HL-60 (cell line): Measurements from ENCODE around the gene C7orf25.

Experiments used
- DNase-seq, 2 experiments: peaks; one replicate each; pipeline ENCODE4 v3.0.0-alpha.2; 2010 to 2020; ENCODE audit warnings: low read depth in 1 of 2, low spot score in 1 of 2
- H3K27ac ChIP-seq: fragments of 250-450 bp; sonication (Bioruptor Pico); replicated peaks from 2 replicates; pipeline ENCODE4 v1.5.1; 2020; ENCODE audit warnings: mild to moderate bottlenecking, moderate library complexity
- H3K27me3 ChIP-seq: fragments of 250-450 bp; sonication (Bioruptor Pico); 2 replicates; pipeline ENCODE4 v1.5.1; 2021; ENCODE audit warnings: mild to moderate bottlenecking, moderate library complexity; ENCODE audit not compliant: insufficient read depth, poor library complexity, severe bottlenecking
- H3K4me3 ChIP-seq: replicated peaks from 2 replicates; pipeline ENCODE4 v1.5.1; 2011; ENCODE audit warnings: mild to moderate bottlenecking, control low read depth, low read length; ENCODE audit not compliant: insufficient read depth
- GABPA ChIP-seq: IDR thresholded peaks from 2 replicates; pipeline ENCODE4 v1.6.1; 2012; ENCODE audit warnings: low read depth
- POLR2AphosphoS5 ChIP-seq: IDR thresholded peaks from 2 replicates; pipeline ENCODE4 v1.6.1; 2012; ENCODE audit warnings: low read depth
- SPI1 ChIP-seq: IDR thresholded peaks from 2 replicates; pipeline ENCODE4 v1.6.1; 2012; ENCODE audit warnings: low read depth, mild to moderate bottlenecking, borderline replicate concordance
- TF ChIP-seq, protein P1 (sequence below): IDR thresholded peaks from one replicate; pipeline ENCODE4 v1.5.1; 2011; ENCODE audit warnings: low read length, control low read depth, inconsistent platforms; ENCODE audit not compliant: insufficient read depth
- TF ChIP-seq, protein P2 (sequence below): IDR thresholded peaks from 2 replicates; pipeline ENCODE4 v1.6.1; 2012; ENCODE audit warnings: low read depth; ENCODE audit not compliant: insufficient replicate concordance

C7orf25 gene

DNA sequence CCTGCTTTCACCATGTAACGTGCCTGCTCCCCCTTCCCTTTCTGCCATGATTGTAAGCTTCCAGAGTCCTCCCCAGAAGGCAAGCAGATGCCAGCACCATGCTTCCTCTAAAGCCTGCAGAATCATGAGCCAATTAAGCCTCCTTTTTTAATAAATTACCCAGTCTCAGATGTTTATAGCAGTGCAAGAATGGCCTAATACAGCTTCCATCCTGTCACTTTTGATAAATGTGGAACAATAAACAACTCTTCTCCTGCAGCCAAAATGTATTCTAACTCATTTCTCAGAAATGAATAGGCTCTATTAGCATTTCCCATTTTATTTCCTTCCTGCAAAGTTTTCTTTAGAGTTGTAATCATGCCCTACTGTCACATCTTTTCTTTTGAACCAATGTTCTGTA lies 43.4 kb downstream of the C7orf25 start:
- Histone ChIP-seq H3K4me3 (no peak overlapping the region), H3K27ac (no peak overlapping the region), H3K27me3 (no peaks in the 10 kb centered on the region)
- no peak for TF ChIP-seq POLR2AphosphoS5
- TF ChIP-seq, protein P1, sequence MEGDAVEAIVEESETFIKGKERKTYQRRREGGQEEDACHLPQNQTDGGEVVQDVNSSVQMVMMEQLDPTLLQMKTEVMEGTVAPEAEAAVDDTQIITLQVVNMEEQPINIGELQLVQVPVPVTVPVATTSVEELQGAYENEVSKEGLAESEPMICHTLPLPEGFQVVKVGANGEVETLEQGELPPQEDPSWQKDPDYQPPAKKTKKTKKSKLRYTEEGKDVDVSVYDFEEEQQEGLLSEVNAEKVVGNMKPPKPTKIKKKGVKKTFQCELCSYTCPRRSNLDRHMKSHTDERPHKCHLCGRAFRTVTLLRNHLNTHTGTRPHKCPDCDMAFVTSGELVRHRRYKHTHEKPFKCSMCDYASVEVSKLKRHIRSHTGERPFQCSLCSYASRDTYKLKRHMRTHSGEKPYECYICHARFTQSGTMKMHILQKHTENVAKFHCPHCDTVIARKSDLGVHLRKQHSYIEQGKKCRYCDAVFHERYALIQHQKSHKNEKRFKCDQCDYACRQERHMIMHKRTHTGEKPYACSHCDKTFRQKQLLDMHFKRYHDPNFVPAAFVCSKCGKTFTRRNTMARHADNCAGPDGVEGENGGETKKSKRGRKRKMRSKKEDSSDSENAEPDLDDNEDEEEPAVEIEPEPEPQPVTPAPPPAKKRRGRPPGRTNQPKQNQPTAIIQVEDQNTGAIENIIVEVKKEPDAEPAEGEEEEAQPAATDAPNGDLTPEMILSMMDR, result no peak
- TF ChIP-seq SPI1, result no peak
- TF ChIP-seq GABPA, result no peak
- TF ChIP-seq, protein P2, sequence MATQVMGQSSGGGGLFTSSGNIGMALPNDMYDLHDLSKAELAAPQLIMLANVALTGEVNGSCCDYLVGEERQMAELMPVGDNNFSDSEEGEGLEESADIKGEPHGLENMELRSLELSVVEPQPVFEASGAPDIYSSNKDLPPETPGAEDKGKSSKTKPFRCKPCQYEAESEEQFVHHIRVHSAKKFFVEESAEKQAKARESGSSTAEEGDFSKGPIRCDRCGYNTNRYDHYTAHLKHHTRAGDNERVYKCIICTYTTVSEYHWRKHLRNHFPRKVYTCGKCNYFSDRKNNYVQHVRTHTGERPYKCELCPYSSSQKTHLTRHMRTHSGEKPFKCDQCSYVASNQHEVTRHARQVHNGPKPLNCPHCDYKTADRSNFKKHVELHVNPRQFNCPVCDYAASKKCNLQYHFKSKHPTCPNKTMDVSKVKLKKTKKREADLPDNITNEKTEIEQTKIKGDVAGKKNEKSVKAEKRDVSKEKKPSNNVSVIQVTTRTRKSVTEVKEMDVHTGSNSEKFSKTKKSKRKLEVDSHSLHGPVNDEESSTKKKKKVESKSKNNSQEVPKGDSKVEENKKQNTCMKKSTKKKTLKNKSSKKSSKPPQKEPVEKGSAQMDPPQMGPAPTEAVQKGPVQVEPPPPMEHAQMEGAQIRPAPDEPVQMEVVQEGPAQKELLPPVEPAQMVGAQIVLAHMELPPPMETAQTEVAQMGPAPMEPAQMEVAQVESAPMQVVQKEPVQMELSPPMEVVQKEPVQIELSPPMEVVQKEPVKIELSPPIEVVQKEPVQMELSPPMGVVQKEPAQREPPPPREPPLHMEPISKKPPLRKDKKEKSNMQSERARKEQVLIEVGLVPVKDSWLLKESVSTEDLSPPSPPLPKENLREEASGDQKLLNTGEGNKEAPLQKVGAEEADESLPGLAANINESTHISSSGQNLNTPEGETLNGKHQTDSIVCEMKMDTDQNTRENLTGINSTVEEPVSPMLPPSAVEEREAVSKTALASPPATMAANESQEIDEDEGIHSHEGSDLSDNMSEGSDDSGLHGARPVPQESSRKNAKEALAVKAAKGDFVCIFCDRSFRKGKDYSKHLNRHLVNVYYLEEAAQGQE, result no peak
- DNase-seq, result no peak
